Erythroblast (primary cell): ENCODE measurements around the gene RIOK1.
"Not testable (repeated sequence)": the region's sequence is repeated elsewhere in the genome, so short reads cannot be mapped to it uniquely, and the experiment has no call there.

Source experiments
- DNase-seq, 2 experiments: peaks; one replicate each; lab custom pipeline; 2025; lab: John Stamatoyannopoulos, UW
- GATA1 ChIP-seq: IDR thresholded peaks from 2 replicates; pipeline ENCODE4 v1.6.1; 2011; ENCODE audit warnings: low read depth, mild to moderate bottlenecking, control low read depth, low read length, moderate library complexity
- POLR2A ChIP-seq: IDR thresholded peaks from 2 replicates; pipeline ENCODE4 v1.6.1; 2011; ENCODE audit warnings: mild to moderate bottlenecking, low read length

The RIOK1 gene

GRCh38 chr6:7389451-7390225 lies at the start of gene RIOK1, which contains the start of gene CAGE1:
TSS of gene RIOK1 (plus strand) at chr6:7389808. CDS start at chr6:7390003, 195 bp downstream.
TSS of gene CAGE1 (minus strand) at chr6:7389742. CDS start at chr6:7387173, 2,569 bp downstream.
- DNase-seq, result peak; percentile 97
- TF ChIP-seq GATA1 (no peak), POLR2A (peak; percentile 97)

GRCh38 chr6:7341271-7341670 lies 48.3 kb upstream of the RIOK1 start:
- DNase-seq, result no peak
- no peak for TF ChIP-seq POLR2A
- TF ChIP-seq GATA1, result no peak

- peak in 1 of 2 experiments; percentile 19 for DNase-seq
- no peak for TF ChIP-seq POLR2A
- TF ChIP-seq GATA1, result no peak
Measured at GRCh38 chr6:7341989-7342742, 47.4 kb upstream of the RIOK1 start.

GRCh38 chr6:7343546-7344475 lies 45.8 kb upstream of the RIOK1 start:
- no peak for DNase-seq
- TF ChIP-seq GATA1 (no peak), POLR2A (no peak)

- not testable (repeated sequence) for DNase-seq
Measured at GRCh38 chr6:7344773-7345450, 44.7 kb upstream of the RIOK1 start.

GRCh38 chr6:7347551-7347997 lies 42.0 kb upstream of the RIOK1 start:
- DNase-seq, result not testable (repeated sequence)

GRCh38 chr6:7350591-7350990 lies 39.0 kb upstream of the RIOK1 start:
- not testable (repeated sequence) for DNase-seq

- peak in 1 of 2 experiments; percentile 5 for DNase-seq
Measured at GRCh38 chr6:7351916-7352315, 37.7 kb upstream of the RIOK1 start.

- DNase-seq, result no peak
- no peak for TF ChIP-seq POLR2A
- no peak for TF ChIP-seq GATA1
Measured at GRCh38 chr6:7367408-7367807, 22.2 kb upstream of the RIOK1 start.

GRCh38 chr6:7373739-7374138 lies 15.9 kb upstream of the RIOK1 start:
- no peak for TF ChIP-seq POLR2A
- TF ChIP-seq GATA1, result no peak
- no peak for DNase-seq

GRCh38 chr6:7377961-7378360 lies 11.6 kb upstream of the RIOK1 start:
- no peak for DNase-seq
- TF ChIP-seq GATA1 (no peak), POLR2A (no peak)

GRCh38 chr6:7378740-7379139 lies 10.9 kb upstream of the RIOK1 start:
- DNase-seq, result no peak
- no peak for TF ChIP-seq POLR2A
- no peak for TF ChIP-seq GATA1

GRCh38 chr6:7381092-7381491 lies 8.5 kb upstream of the RIOK1 start:
- no peak for TF ChIP-seq GATA1
- TF ChIP-seq POLR2A, result no peak

GRCh38 chr6:7389162-7389450 lies 502 bp upstream of the RIOK1 start:
- no peak for DNase-seq
- TF ChIP-seq GATA1, result no peak
- TF ChIP-seq POLR2A, result no peak

More at GRCh38 chr6:7381092-7381491, 8.5 kb upstream of the RIOK1 start:
- no peak for DNase-seq
